OCI-LY1 (cell line): Measurements from ENCODE around the gene SKAP1.

ENCODE experiments used
- H2AFZ ChIP-seq: fragments of 200-600 bp; sonication (generic), shearing (Covaris generic); 2 replicates; pipeline ENCODE4 v1.6.0; 2014; ENCODE audit warnings: antibody characterized with exemption, mild to moderate bottlenecking, low read length
- H3F3A ChIP-seq: fragments of 200-600 bp; sonication (generic), shearing (Covaris generic); 2 replicates; pipeline ENCODE4 v1.6.0; 2014; ENCODE audit warnings: mild to moderate bottlenecking, antibody characterized with exemption, low read length, moderate library complexity; ENCODE audit not compliant: insufficient read depth
- H3K27ac ChIP-seq: fragments of 200-600 bp; sonication (generic); 2 replicates; pipeline ENCODE4 v1.5.1; 2014; ENCODE audit warnings: low read length, mixed run types, mild to moderate bottlenecking, low read depth; ENCODE audit not compliant: poor library complexity, severe bottlenecking
- H3K27me3 ChIP-seq: fragments of 200-600 bp; sonication (generic); 2 replicates; pipeline ENCODE4 v1.6.0; 2014; ENCODE audit warnings: antibody characterized with exemption, mild to moderate bottlenecking, low read length, moderate library complexity; ENCODE audit not compliant: insufficient read depth
- H3K36me3 ChIP-seq: fragments of 200-600 bp; sonication (generic); 2 replicates; pipeline ENCODE4 v1.6.1; 2014; ENCODE audit warnings: mild to moderate bottlenecking, antibody characterized with exemption, low read length, moderate library complexity, mixed read lengths; ENCODE audit not compliant: insufficient read depth
- H3K4me1 ChIP-seq: fragments of 200-600 bp; sonication (generic); 2 replicates; pipeline ENCODE4 v1.5.1; 2014; ENCODE audit warnings: mild to moderate bottlenecking, low read length, moderate library complexity; ENCODE audit not compliant: insufficient read depth, severe bottlenecking
- H3K4me2 ChIP-seq: fragments of 200-600 bp; sonication (generic), shearing (Covaris generic); 2 replicates; pipeline ENCODE4 v1.6.1; 2014; ENCODE audit warnings: low read length
- H3K4me3 ChIP-seq: fragments of 200-600 bp; sonication (generic); 2 replicates; pipeline ENCODE4 v1.5.1; 2014; ENCODE audit warnings: low read length, low read depth, mild to moderate bottlenecking, mixed read lengths; ENCODE audit not compliant: poor library complexity, severe bottlenecking
- H3K79me2 ChIP-seq: fragments of 200-600 bp; shearing (Covaris generic); 2 replicates; pipeline ENCODE4 v1.6.1; 2016; ENCODE audit warnings: mixed run types, low read length, mixed read lengths; ENCODE audit not compliant: insufficient read depth
- H3K9ac ChIP-seq: fragments of 200-600 bp; sonication (generic), shearing (Covaris generic); 2 replicates; pipeline ENCODE4 v1.6.1; 2014; ENCODE audit warnings: mild to moderate bottlenecking, low read length, mixed read lengths
- H3K9me2 ChIP-seq: fragments of 200-600 bp; sonication (generic), shearing (Covaris generic); 2 replicates; pipeline ENCODE4 v1.6.1; 2014; ENCODE audit warnings: low read depth, mild to moderate bottlenecking, low read length, mixed read lengths
- H3K9me3 ChIP-seq: fragments of 200-600 bp; shearing (Covaris generic); 2 replicates; pipeline ENCODE4 v1.6.1; 2014; ENCODE audit warnings: low read length, mixed read lengths
- H4K20me1 ChIP-seq: fragments of 200-600 bp; sonication (generic), shearing (Covaris generic); 2 replicates; pipeline ENCODE4 v1.6.0; 2016; ENCODE audit warnings: mild to moderate bottlenecking, low read length; ENCODE audit not compliant: insufficient read depth
- EZH2 ChIP-seq: fragments of 200-600 bp; sonication (generic), shearing (Covaris generic); IDR thresholded peaks from 2 replicates; pipeline ENCODE4 v1.8.0; 2017; ENCODE audit warnings: borderline replicate concordance, mixed run types, mild to moderate bottlenecking, antibody characterized with exemption, low read length, moderate library complexity, mixed read lengths
- TF ChIP-seq, protein P1 (sequence below): fragments of 200-600 bp; sonication (generic), shearing (Covaris generic); IDR thresholded peaks from 2 replicates; pipeline ENCODE4 v1.5.1; 2017; ENCODE audit warnings: mild to moderate bottlenecking, antibody characterized with exemption, low read length, moderate library complexity, mixed read lengths

The SKAP1 gene

DNA sequence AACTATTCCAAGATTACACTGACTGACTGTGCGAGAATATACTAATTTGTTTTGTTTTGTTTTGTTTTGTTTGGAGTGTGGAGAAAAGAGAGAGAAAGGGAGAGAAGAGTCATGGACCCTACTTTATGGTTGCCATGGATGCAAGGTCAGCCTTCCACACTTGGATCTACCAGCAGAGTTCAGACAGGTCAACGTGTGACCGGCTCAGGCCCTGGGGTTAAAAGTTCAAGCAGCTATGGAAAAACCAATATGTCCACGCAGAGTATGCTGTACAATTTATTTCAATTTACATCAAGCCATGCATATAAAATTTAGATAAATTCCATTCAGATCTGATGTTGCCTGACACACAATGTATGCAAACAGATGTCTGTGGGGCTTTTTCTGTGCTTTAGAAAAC is 122.8 kb downstream of the SKAP1 start:
- no peak overlapping the region for H2AFZ ChIP-seq
- TF ChIP-seq, protein P1, sequence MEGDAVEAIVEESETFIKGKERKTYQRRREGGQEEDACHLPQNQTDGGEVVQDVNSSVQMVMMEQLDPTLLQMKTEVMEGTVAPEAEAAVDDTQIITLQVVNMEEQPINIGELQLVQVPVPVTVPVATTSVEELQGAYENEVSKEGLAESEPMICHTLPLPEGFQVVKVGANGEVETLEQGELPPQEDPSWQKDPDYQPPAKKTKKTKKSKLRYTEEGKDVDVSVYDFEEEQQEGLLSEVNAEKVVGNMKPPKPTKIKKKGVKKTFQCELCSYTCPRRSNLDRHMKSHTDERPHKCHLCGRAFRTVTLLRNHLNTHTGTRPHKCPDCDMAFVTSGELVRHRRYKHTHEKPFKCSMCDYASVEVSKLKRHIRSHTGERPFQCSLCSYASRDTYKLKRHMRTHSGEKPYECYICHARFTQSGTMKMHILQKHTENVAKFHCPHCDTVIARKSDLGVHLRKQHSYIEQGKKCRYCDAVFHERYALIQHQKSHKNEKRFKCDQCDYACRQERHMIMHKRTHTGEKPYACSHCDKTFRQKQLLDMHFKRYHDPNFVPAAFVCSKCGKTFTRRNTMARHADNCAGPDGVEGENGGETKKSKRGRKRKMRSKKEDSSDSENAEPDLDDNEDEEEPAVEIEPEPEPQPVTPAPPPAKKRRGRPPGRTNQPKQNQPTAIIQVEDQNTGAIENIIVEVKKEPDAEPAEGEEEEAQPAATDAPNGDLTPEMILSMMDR = no peak
- TF ChIP-seq EZH2 = no peak
- H3K27me3 ChIP-seq = peaks cover 4% of the 10 kb centered on the region; the same call in 1 of the 2 replicates

DNA sequence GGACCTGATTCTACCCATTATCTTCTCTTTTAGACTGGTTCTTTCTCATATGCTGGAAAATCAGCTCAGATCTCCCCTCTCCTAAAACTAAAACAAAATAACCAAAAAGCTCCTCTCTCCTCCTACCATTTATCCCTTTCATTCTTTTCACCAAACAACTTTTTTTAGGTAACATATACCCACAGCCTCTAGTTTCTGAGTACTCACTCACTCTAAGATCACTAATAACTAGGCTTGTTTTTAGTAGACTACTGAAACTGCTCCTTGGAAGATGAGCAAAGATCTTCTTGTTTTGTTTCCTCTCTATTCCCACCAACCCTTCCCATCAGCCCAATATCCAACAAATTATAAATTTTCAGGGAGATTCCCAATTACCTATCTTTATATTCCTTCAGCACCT is 129.0 kb downstream of the SKAP1 start:
- Histone ChIP-seq H3K4me2 (no peak overlapping the region), H3K27me3 (0 out of 2 replicates have a peak, but pooled peaks cover 4% of the 10 kb centered on the region), H3K4me1 (no peaks in the 10 kb centered on the region), H3K4me3 (no peak overlapping the region), H3K9me3 (no peaks in the 10 kb centered on the region), H3K79me2 (no peaks in the 10 kb centered on the region), H4K20me1 (no peaks in the 10 kb centered on the region), H2AFZ (no peak overlapping the region), H3K36me3 (no peaks in the 10 kb centered on the region), H3F3A (no peaks in the 10 kb centered on the region), H3K9me2 (no peaks in the 10 kb centered on the region), H3K27ac (no peak overlapping the region), H3K9ac (no peak overlapping the region)
- TF ChIP-seq, protein P1 = no peak
- TF ChIP-seq EZH2 = no peak

More for the DNA sequence above, 122.8 kb downstream of the SKAP1 start:
- Histone ChIP-seq H3K9me3 (no peaks in the 10 kb centered on the region), H3K9ac (no peak overlapping the region), H3K9me2 (no peaks in the 10 kb centered on the region), H4K20me1 (no peaks in the 10 kb centered on the region), H3K79me2 (no peaks in the 10 kb centered on the region), H3K27ac (no peak overlapping the region), H3K36me3 (no peaks in the 10 kb centered on the region), H3F3A (no peaks in the 10 kb centered on the region), H3K4me1 (peaks cover 5% of the 10 kb centered on the region), H3K4me3 (no peak overlapping the region), H3K4me2 (no peak overlapping the region)

DNA sequence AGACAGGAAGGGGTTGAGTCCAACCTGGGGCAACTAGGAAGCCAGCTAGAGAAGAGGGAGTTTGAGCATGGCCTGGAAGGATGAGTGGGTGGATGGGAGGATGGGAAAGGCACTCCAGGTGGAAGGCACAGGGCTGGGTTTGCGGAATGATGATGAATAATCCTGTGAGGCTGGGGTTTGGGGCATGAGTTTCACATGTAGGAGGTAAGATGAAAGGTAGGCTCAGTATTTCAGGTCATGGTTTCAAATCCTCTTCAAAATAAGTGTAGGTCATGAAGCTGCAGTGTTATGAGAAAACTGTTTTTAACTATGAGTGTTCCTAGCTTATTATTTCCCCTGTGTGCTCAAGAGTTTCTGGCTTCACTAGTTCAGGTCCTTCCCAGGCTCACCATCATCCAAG is 130.3 kb downstream of the SKAP1 start:
- no peak overlapping the region for H3K9ac ChIP-seq
- no peak for TF ChIP-seq EZH2
- TF ChIP-seq, protein P1 = no peak
- no peaks in the 10 kb centered on the region for H3K79me2 ChIP-seq
- 0 out of 2 replicates have a peak, but pooled peaks cover 4% of the 10 kb centered on the region for H3K27me3 ChIP-seq
- peaks cover 12% of the 10 kb centered on the region for H3K4me1 ChIP-seq
- no peak overlapping the region for H3K4me3 ChIP-seq
- no peak overlapping the region for H2AFZ ChIP-seq
- no peaks in the 10 kb centered on the region for H3K9me3 ChIP-seq
- H3F3A ChIP-seq = no peaks in the 10 kb centered on the region
- no peaks in the 10 kb centered on the region for H3K36me3 ChIP-seq
- no peaks in the 10 kb centered on the region for H3K9me2 ChIP-seq
- H3K27ac ChIP-seq = no peak overlapping the region
- no peak overlapping the region for H3K4me2 ChIP-seq
- no peaks in the 10 kb centered on the region for H4K20me1 ChIP-seq
